SU-DHL-6 (cell line): ENCODE data around the gene C16orf54.
"Not testable (repeated sequence)": the region's sequence is repeated elsewhere in the genome, so short reads cannot be mapped to it uniquely, and the experiment has no call there.

Source experiments
- H2AFZ ChIP-seq: fragments of 200-600 bp; sonication (generic); 2 replicates; pipeline ENCODE4 v1.6.1; 2014; ENCODE audit warnings: low read depth, mild to moderate bottlenecking, moderate library complexity, mixed read lengths, antibody characterized with exemption, low read length; ENCODE audit not compliant: severe bottlenecking
- H3F3A ChIP-seq: fragments of 200-600 bp; shearing (Covaris generic); 2 replicates; pipeline ENCODE4 v1.6.0; 2016; ENCODE audit warnings: antibody characterized with exemption, mild to moderate bottlenecking; ENCODE audit not compliant: insufficient read depth
- H3K27ac ChIP-seq: fragments of 200-600 bp; sonication (generic); 2 replicates; pipeline ENCODE4 v1.5.1; 2016; ENCODE audit warnings: low read depth, mild to moderate bottlenecking, low read length, moderate library complexity, mixed read lengths
- H3K27me3 ChIP-seq: fragments of 200-600 bp; sonication (generic), shearing (Covaris generic); 2 replicates; pipeline ENCODE4 v1.6.0; 2014; ENCODE audit warnings: mild to moderate bottlenecking, low read length
- H3K36me3 ChIP-seq: fragments of 200-600 bp; sonication (generic); 2 replicates; pipeline ENCODE4 v1.6.1; 2014; ENCODE audit warnings: mild to moderate bottlenecking, low read length, mixed read lengths
- H3K4me2 ChIP-seq: fragments of 300-600, 200-600 bp; shearing (Covaris generic), sonication (generic); 2 replicates; pipeline ENCODE4 v1.6.0; 2014; ENCODE audit warnings: low read length, low read depth, mild to moderate bottlenecking; ENCODE audit not compliant: poor library complexity, severe bottlenecking
- H3K4me3 ChIP-seq: fragments of 200-600 bp; sonication (generic); 2 replicates; pipeline ENCODE4 v1.5.1; 2014; ENCODE audit warnings: antibody characterized with exemption, low read length, mild to moderate bottlenecking, mixed read lengths; ENCODE audit not compliant: insufficient read depth, poor library complexity, severe bottlenecking
- H3K79me2 ChIP-seq: fragments of 200-600 bp; sonication (generic); 2 replicates; pipeline ENCODE4 v1.6.1; 2014; ENCODE audit warnings: mild to moderate bottlenecking, low read length, moderate library complexity; ENCODE audit not compliant: insufficient read depth
- H3K9ac ChIP-seq: fragments of 200-600 bp; sonication (generic); 2 replicates; pipeline ENCODE4 v1.7.0; 2014; ENCODE audit warnings: mild to moderate bottlenecking, low read length
- H3K9me2 ChIP-seq: fragments of 200-600 bp; sonication (generic); replicated peaks from 2 replicates; pipeline ENCODE4 v1.6.1; 2014; ENCODE audit warnings: low read length; ENCODE audit not compliant: insufficient read depth
- H3K9me3 ChIP-seq: fragments of 200-600 bp; sonication (generic); 2 replicates; pipeline ENCODE4 v1.6.1; 2014; ENCODE audit warnings: low read length, mixed read lengths; ENCODE audit not compliant: insufficient read depth
- H4K20me1 ChIP-seq: fragments of 200-600 bp; sonication (generic); 2 replicates; pipeline ENCODE4 v1.6.1; 2014; ENCODE audit warnings: low read depth, mild to moderate bottlenecking, antibody characterized with exemption, low read length, moderate library complexity, mixed read lengths
- EZH2phosphoT487 ChIP-seq: fragments of 200-600 bp; sonication (generic), shearing (Covaris generic); conservative IDR thresholded peaks from 2 replicates; pipeline ENCODE4 v1.6.1; 2018; ENCODE audit warnings: mild to moderate bottlenecking, antibody characterized with exemption, low read length, moderate library complexity, mixed read lengths
- TF ChIP-seq, protein P1 (sequence below): fragments of 200-600 bp; sonication (generic); IDR thresholded peaks from one replicate; pipeline ENCODE4 v1.5.1; 2017; ENCODE audit warnings: antibody characterized with exemption, mild to moderate bottlenecking, low read length, moderate library complexity; ENCODE audit not compliant: insufficient read depth, poor library complexity, severe bottlenecking

Gene C16orf54

DNA sequence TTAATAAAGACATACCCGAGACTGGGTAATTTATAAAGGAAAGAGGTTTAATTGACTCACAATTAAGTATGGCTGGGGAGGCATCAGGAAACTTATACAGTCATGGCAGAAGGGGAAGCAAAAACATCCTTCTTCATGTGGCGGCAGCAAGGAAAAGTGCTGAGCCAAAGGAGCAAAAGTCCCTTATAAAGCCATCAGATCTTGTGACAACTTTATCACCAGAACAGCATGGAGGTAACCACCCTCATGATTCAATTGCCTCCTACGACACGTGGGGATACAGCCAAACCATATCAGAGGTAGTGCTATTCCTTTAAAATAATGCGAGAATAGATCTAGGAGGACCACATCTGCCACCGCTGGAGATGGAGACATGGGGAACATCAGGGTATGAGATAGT lies 9.0 kb downstream of the C16orf54 start:
- H3K79me2 ChIP-seq: no peaks in the 10 kb centered on the region
- H3F3A ChIP-seq: no peaks in the 10 kb centered on the region
- H3K27me3 ChIP-seq: no peaks in the 10 kb centered on the region
- no peak overlapping the region for H3K9ac ChIP-seq
- no peak overlapping the region for H3K4me3 ChIP-seq
- H2AFZ ChIP-seq: no peak overlapping the region
- H3K4me2 ChIP-seq: no peak overlapping the region
- TF ChIP-seq, protein P1, sequence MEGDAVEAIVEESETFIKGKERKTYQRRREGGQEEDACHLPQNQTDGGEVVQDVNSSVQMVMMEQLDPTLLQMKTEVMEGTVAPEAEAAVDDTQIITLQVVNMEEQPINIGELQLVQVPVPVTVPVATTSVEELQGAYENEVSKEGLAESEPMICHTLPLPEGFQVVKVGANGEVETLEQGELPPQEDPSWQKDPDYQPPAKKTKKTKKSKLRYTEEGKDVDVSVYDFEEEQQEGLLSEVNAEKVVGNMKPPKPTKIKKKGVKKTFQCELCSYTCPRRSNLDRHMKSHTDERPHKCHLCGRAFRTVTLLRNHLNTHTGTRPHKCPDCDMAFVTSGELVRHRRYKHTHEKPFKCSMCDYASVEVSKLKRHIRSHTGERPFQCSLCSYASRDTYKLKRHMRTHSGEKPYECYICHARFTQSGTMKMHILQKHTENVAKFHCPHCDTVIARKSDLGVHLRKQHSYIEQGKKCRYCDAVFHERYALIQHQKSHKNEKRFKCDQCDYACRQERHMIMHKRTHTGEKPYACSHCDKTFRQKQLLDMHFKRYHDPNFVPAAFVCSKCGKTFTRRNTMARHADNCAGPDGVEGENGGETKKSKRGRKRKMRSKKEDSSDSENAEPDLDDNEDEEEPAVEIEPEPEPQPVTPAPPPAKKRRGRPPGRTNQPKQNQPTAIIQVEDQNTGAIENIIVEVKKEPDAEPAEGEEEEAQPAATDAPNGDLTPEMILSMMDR: no peak
- TF ChIP-seq EZH2phosphoT487: no peak
- H3K36me3 ChIP-seq: no peaks in the 10 kb centered on the region
- no peaks in the 10 kb centered on the region for H3K9me3 ChIP-seq
- no peak overlapping the region for H3K27ac ChIP-seq
- H3K9me2 ChIP-seq: no peaks in the 10 kb centered on the region
- H4K20me1 ChIP-seq: no peaks in the 10 kb centered on the region

GRCh38 chr16:29736112-29736511 lies 9.7 kb downstream of the C16orf54 start:
- H3K36me3 ChIP-seq: no peaks in the 10 kb centered on the region
- H3K27me3 ChIP-seq: no peaks in the 10 kb centered on the region
- no peak overlapping the region for H3K4me2 ChIP-seq
- no peaks in the 10 kb centered on the region for H3K79me2 ChIP-seq
- no peak overlapping the region for H3K4me3 ChIP-seq
- no peak overlapping the region for H3K9ac ChIP-seq
- H3K9me2 ChIP-seq: no peaks in the 10 kb centered on the region
- TF ChIP-seq, protein P1: no peak
- no peak for TF ChIP-seq EZH2phosphoT487
- H3K27ac ChIP-seq: no peak overlapping the region
- H4K20me1 ChIP-seq: no peaks in the 10 kb centered on the region
- no peak overlapping the region for H2AFZ ChIP-seq
- no peaks in the 10 kb centered on the region for H3F3A ChIP-seq
- H3K9me3 ChIP-seq: no peaks in the 10 kb centered on the region

- no peak overlapping the region for H2AFZ ChIP-seq
- no peak for TF ChIP-seq EZH2phosphoT487
- TF ChIP-seq, protein P1: no peak
- H3K4me3 ChIP-seq: no peak overlapping the region
- no peaks in the 10 kb centered on the region for H4K20me1 ChIP-seq
- H3K4me2 ChIP-seq: no peak overlapping the region
- H3K27me3 ChIP-seq: no peaks in the 10 kb centered on the region
- no peak overlapping the region for H3K9ac ChIP-seq
- H3K9me3 ChIP-seq: no peaks in the 10 kb centered on the region
- no peaks in the 10 kb centered on the region for H3K36me3 ChIP-seq
- 0 out of 2 replicates have a peak, but pooled peaks cover 4% of the 10 kb centered on the region for H3F3A ChIP-seq
- H3K79me2 ChIP-seq: no peaks in the 10 kb centered on the region
- no peaks in the 10 kb centered on the region for H3K9me2 ChIP-seq
- H3K27ac ChIP-seq: no peak overlapping the region
Measured at GRCh38 chr16:29734786-29735185, 11.0 kb downstream of the C16orf54 start.

DNA sequence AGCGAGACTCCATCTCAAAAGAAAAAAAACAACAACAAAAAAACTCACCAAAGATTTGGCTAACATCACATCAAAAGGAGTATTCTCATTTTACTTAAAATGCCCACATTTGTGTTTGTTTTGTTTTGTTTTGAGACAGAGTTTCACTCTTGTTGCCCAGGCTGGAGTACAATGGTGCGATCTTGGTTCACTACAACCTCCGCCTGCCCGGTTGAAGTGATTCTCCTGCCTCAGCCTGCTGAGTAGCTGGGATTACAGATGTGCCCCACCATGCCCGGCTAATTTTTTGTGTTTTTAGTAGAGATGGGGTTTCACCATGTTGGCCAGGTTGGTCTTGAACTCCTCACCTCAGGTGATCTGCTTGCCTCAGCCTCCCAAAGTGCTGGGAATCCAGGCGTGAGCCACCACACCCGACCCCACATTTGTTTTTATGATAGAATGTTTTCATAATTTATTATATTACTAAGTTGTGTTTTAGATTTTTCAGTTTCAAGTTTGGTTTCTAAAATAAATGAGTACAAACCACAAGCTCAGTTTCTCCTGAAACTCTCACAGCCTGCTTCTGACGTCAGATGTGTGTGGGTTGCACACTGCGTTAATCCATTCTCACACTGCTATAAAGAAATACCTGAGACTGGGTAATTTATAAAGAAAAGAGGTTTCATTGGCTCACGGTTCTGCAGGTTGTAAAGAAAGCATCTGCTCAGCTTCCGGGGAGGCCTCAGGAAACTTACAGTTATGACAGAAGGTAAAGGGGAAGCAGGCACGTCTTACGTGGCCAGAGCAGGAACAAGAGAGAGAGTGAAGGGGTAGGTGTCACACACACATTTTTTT lies 13.8 kb downstream of the C16orf54 start:
- not testable (repeated sequence) for H3K79me2 ChIP-seq, H3K9ac ChIP-seq, H2AFZ ChIP-seq, H4K20me1 ChIP-seq, H3K4me2 ChIP-seq, H3K4me3 ChIP-seq, H3F3A ChIP-seq, H3K36me3 ChIP-seq, H3K27ac ChIP-seq, H3K9me3 ChIP-seq, H3K9me2 ChIP-seq, H3K27me3 ChIP-seq
